Measurements from ENCODE around the gene AUTS2. TPM values are rescaled to one million over a fixed set of nuclear protein-coding genes. Genes with fewer than 3 reads are reported as not detected.

The AUTS2 gene
- total RNA-seq, 1 donor from 2014 or later = 94.1 TPM

GRCh38 chr7:69722843-69723242 lies 124.6 kb downstream of the AUTS2 start:
- H3K36me3 Mint-ChIP-seq = peaks cover 7% of the 10 kb centered on the region
- H3K4me3 Mint-ChIP-seq = no peak overlapping the region
- no peak overlapping the region for H3K27ac Mint-ChIP-seq
- no peaks in the 10 kb centered on the region for H3K27me3 Mint-ChIP-seq
- DNase-seq (ENCODE audit: extremely low spot score, unreplicated experiment) = no peak
- H3K4me1 Mint-ChIP-seq (ENCODE audit: unreplicated experiment) = peaks cover 21% of the 10 kb centered on the region
- H3K9me3 Mint-ChIP-seq = peaks cover 9% of the 10 kb centered on the region
- TF ChIP-seq CTCF (conservative IDR thresholded peaks at IDR 0.05) = no peak

GRCh38 chr7:69723663-69724062 lies 125.4 kb downstream of the AUTS2 start:
- Mint-ChIP-seq H3K36me3 (peaks cover 8% of the 10 kb centered on the region), H3K4me3 (no peak overlapping the region), H3K27me3 (no peaks in the 10 kb centered on the region), H3K9me3 (peaks cover 9% of the 10 kb centered on the region), H3K27ac (no peak overlapping the region), H3K4me1 (ENCODE audit: unreplicated experiment) (peaks cover 27% of the 10 kb centered on the region)
- no peak for TF ChIP-seq CTCF (conservative IDR thresholded peaks at IDR 0.05)
- no peak for DNase-seq (ENCODE audit: extremely low spot score, unreplicated experiment)

GRCh38 chr7:69728304-69728703 lies 130.0 kb downstream of the AUTS2 start:
- Mint-ChIP-seq H3K27ac (no peak overlapping the region), H3K27me3 (no peaks in the 10 kb centered on the region), H3K9me3 (peaks cover 9% of the 10 kb centered on the region), H3K36me3 (peaks cover 8% of the 10 kb centered on the region), H3K4me3 (no peak overlapping the region), H3K4me1 (ENCODE audit: unreplicated experiment) (peaks cover 38% of the 10 kb centered on the region)
- DNase-seq (ENCODE audit: extremely low spot score, unreplicated experiment) = no peak
- TF ChIP-seq CTCF (conservative IDR thresholded peaks at IDR 0.05) = no peak

GRCh38 chr7:69732203-69732602 lies 133.9 kb downstream of the AUTS2 start:
- no peak for DNase-seq (ENCODE audit: extremely low spot score, unreplicated experiment)
- no peaks in the 10 kb centered on the region for H3K27me3 Mint-ChIP-seq
- no peak overlapping the region for H3K4me3 Mint-ChIP-seq
- no peaks in the 10 kb centered on the region for H3K9me3 Mint-ChIP-seq
- peaks cover 47% of the 10 kb centered on the region for H3K4me1 Mint-ChIP-seq (ENCODE audit: unreplicated experiment)
- H3K36me3 Mint-ChIP-seq = peaks cover 3% of the 10 kb centered on the region
- no peak for TF ChIP-seq CTCF (conservative IDR thresholded peaks at IDR 0.05)
- no peak overlapping the region for H3K27ac Mint-ChIP-seq

- no peaks in the 10 kb centered on the region for H3K9me3 Mint-ChIP-seq
- TF ChIP-seq CTCF (conservative IDR thresholded peaks at IDR 0.05) = no peak
- peaks cover 67% of the 10 kb centered on the region for H3K4me1 Mint-ChIP-seq (ENCODE audit: unreplicated experiment)
- DNase-seq (ENCODE audit: extremely low spot score, unreplicated experiment) = no peak
- no peaks in the 10 kb centered on the region for H3K27me3 Mint-ChIP-seq
- H3K36me3 Mint-ChIP-seq = no peaks in the 10 kb centered on the region
- no peak overlapping the region for H3K4me3 Mint-ChIP-seq
- H3K27ac Mint-ChIP-seq = no peak overlapping the region
These were observed 137.3 kb downstream of the AUTS2 start for GRCh38 chr7:69735582-69735981.
